H1 (cell line): ENCODE data around the gene KRT35. TPM values are rescaled to one million over a fixed set of nuclear protein-coding genes. Genes with fewer than 3 reads are reported as not detected.

Source experiments
- MAFK ChIP-seq: IDR thresholded peaks from 2 replicates; pipeline ENCODE4 v1.6.1; 2012; ENCODE audit warnings: low read depth, mild to moderate bottlenecking, improper control_type of control experiment, low read length
- MAX ChIP-seq: IDR thresholded peaks from 2 replicates; pipeline ENCODE4 v1.6.1; 2012; ENCODE audit warnings: inconsistent platforms
- TAF7 ChIP-seq: optimal IDR thresholded peaks from 2 replicates; pipeline ENCODE3; 2011; ENCODE audit warnings: low read depth, mild to moderate bottlenecking, inconsistent platforms, low read length, moderate library complexity, borderline replicate concordance
- ZNF274 ChIP-seq: IDR thresholded peaks from 2 replicates; pipeline ENCODE4 v1.7.0; 2012; ENCODE audit warnings: low read length, borderline replicate concordance; ENCODE audit errors: extremely low read depth
- polyA plus RNA-seq, 7 experiments: library from polyadenylated mRNA; depleted of rRNA in 3 of 7; stranded (reverse) in 5 of 7; unstranded in 2 of 7; fragments of >200 nt in 5 of 7; fragments of 200-250 nt in 2 of 7; gene quantifications; 1 replicate in 5 of 7; 2 replicates in 1 of 7; 4 replicates in 1 of 7; pipeline versions ENCODE4 v1.2.1 to v1.2.3, GENCODE V29; 2011 to 2013; ENCODE audit warnings: missing spikeins in 2 of 7, mixed read lengths in 2 of 7
- total RNA-seq: library from RNA; stranded (reverse); fragmentation: NEBNext Ultra II Directional; extraction: Animal tissue kit (Norgen Biotek cat#: 25700); gene quantifications from 2 replicates; pipeline ENCODE4 v1.2.1, GENCODE V29; 2021

KRT35 gene
- total and polyA plus RNA-seq, 2 of the 8 experiments (the other 6 are each of a cell fraction or from before 2014, with no cell fraction given): not detected

GRCh38 chr17:41452281-41452680, 28.7 kb downstream of the KRT35 start (continued):
- TF ChIP-seq ZNF274 (no peak), TAF7 (no peak), MAX (no peak), MAFK (no peak)
